Stimulated activated CD4-positive, alpha-beta T cell treated with anti-CD3 and anti-CD28 coated beads, Interleukin-1b, Interleukin-23, amount 100 ng/mL, for 24 hours (primary cell): ENCODE results near the gene TGM1.
A peak's percentile ranks its signal among the peaks of the same experiment; 100 is the strongest.

Source experiments
- DNase-seq, 4 experiments: peaks; one replicate each; pipeline ENCODE4 v3.0.0-alpha.2; 2020; ENCODE audit warnings: low read depth in 4 of 4, low spot score in 1 of 4

Gene TGM1

DNA sequence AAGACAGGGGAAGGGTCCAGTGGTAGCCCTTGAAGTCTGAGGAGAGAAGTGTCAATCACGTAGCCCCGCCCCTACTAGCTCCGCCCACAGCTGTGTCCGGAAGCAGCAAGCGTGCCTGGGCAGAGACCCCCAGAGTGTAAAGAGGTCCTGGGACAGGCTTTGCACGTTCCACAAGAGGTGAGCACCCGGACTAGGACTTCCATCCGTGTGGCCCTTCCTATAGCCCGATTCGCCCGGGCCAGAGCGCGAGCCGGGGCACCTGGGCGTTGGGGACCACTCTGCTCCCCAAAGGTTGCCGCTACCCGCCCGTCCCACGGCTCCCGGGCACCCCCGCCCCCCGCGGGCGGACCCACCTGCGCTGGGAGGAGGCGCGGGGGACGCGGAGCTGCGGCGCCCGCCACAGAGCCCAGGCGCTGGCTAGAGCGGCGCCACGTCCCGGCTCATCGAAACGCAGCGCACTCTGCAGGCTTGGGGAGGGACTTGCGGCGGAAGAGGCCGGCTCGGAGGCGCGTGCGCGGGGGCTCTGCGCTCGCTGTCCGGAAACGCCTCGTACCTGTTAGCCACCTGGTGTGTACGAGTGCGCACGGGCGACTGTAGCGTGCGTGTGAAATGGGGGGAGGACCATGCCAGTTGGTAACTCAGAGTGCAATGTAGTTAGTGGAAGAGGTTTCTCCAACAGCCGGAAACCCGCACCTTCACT lies 8.3 kb upstream of the TGM1 start, which contains the start of gene RABGGTA:
RABGGTA (minus strand) TSS at position 464 of the 700 bp plus-strand sequence. CDS start 482 bp downstream, outside the sequence.
- peak; percentile 63 to 81 (median 78) for DNase-seq

DNA sequence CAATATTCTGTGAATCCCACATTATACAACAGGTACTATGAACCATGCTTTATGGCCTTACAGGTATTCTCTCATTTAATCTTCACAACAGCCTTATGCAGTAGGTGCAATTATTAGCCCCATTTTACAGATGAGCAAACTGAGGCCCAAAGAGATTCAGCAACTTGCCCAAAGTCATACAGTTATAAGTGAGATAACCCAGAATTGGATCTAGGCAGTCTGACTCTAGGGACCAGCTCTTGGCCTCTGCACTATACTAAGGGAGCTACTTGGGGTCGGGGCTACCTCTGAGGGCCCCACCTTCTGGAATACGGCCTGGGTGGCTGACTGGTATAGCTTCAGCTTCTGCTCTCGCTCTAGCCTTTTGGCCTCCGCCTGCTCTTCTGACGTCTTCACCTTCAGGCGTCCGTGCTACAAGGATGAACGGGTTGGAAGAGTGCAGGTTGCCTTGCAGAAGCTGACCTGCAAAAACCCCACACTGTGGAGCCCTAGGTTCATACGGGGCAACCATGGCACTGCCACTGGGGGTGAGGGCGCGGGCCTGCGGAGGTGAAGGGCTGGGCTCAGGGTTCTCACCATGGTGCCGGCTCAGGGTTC lies 7.7 kb upstream of the TGM1 start:
- no peak for DNase-seq

DNA sequence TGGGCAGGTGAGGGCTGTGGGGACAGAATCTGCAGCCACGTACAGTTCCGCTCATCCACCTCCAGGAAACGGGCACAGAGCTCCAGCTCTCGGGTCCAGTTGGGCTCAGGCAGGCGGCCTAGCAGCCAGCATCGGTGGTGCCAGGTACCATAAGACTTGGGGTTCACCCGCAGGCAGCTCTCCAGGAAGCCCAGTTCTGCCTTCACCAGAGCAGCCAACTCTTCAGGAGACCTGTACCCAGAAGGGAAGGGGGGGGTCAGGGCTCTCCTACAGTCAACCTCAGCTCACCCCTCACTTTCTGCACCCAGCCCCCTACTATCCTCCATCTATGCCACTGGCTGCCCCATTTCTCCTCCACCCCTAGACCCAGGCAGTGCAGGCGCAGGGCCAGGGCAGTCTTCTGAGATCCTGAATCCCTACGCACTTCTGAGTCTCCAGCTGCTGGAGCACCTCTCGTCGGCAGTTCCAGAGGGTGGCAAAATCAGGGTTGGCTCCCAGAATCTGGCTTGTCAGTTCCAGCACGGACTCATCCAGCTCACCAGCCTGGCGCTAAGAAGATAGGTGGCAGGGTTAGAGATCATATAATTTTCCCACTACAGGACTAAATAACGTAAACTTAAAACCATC lies 7.0 kb upstream of the TGM1 start:
- DNase-seq, result no peak

DNA sequence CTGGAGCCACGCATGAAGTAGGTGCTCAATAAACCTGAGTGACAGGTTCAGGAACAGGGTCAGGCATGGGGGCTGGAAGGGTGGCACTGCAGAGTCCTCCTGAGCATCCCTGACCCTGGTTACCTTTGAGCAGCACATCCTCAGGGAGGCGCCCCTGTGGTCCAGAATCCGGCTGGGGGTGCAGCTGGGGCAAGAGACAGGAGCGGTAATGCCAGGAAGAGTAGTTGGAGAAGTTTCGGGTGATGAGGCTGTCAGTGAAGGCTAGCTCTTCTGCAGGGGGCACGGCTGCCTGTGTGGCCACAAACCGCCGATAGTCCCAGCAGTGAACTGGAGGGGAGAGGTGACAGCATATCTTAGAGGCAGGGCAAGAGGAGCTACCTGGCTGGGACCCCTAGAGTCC lies 6.4 kb upstream of the TGM1 start:
- DNase-seq, result no peak

DNA sequence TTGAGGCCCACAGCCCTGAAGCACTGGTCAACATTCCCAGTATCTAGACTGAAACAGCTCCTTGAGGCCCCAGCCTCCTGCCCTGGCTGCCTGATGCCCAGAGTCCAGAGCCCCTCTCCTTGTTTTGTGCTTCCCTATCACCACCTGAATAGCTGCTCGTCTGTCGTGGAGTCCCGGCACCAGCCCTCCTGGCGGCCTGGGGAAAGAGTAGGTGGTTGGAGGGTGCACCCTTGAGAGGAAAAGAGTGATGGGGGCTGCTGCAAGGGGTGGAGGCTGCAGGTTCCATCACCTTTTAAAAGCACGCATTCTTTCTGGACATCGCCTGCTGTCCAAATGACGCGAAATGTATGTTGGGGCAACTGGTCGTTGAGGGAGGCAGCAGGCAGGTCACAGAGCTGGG lies 5.2 kb upstream of the TGM1 start:
- DNase-seq, result no peak

DNA sequence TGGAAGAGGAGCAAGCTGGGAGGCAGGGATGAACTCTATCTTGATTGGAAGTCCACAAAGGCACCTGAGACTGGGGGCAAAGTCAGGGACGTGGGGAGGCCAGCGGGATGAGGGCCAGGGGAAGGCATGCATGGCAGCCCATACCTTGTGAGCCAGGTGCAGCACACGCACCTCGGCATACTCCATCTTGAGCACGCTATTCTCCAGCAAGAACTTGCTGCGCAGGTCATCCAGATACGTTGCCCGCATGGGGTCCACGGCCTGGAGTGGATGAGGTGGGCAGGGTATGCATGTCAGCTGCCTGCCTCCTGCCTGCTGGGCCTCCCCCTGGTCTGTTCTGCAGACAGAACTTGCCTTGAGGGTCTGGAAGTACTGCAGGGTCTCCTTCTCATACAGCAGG lies 4.5 kb upstream of the TGM1 start:
- no peak for DNase-seq

DNA sequence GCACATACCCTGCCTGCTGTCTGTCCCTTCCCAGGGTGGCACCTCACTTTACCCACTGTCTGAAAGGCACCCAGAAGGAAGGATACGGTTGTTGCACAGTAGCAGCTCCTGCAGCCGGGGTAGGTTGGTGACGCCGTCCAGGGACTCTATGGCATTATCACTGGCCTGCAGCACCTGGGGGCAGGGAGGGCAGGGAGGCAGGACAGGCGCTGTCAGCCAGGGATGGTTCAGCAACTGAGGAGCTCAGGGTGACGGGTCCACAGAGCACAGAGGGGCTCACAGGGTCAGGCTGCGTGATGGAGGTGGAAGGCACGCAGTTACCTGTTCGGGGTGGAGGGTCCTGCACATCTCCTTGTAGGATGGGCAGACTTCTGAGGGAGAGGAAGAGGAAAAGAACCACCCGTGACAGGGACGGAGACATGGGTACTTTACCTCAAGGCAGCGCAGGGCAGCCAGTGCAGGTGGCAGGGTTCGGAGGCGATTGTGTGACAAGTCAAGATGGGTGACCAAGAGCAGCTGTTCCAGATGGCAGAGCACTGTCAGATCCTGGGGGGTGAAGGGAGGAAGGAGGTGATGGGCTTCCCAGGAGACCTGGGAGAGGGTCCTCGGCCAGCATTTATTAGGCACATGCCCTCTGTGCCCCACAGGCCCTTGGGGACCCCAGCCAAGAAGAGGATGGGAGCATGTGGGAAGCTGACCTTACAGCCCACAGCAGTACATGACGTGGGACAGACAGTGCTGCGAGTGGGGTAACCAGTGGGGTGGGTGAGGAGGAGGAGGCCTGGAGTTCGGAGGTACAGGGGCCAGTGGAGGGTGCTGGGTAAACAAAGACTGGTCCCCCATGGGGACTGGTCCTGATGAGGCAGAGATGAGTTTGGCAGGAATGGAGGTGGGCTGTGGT lies 3.6 kb upstream of the TGM1 start:
- DNase-seq, result no peak

DNA sequence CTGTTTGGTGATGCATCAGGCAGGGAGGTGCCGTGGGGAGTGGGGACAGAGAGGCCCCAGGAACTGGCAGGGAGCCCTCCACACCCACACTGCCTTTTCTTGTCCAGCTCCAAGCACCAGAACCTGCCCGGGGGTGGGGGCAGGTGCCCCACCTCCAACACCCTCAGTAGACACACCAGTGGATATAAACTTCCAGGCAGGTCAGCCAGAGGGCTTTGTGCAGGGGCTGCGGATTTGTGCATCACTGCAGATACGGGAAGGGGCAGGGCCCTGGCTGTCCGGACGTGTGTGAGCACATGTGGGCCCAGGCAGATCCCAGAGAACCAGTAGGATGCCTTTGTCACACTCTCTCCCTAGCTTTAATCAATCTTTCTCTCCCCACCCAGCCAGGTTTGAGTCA lies 1.3 kb upstream of the TGM1 start:
- no peak for DNase-seq

DNA sequence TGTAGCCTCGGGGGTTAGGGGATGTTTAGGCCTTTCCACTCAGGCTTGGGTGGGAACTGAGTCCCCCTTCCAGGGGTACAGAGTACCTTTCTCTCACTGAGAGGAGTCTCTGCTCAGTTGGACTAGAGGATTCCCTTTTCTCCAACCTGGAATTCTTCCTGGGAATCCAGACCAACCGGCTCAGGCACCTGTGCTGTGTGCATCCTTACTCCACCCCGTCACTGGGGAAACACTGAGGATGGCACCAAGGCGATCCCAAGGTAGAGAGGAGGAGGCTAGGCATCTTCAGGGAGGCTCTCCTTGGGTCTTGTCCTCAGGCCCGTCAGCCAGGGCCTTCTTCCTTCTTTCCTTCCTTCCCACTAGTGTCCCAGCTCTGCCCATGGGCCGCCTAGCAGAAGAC lies 871 bp upstream of the TGM1 start:
- no peak for DNase-seq

DNA sequence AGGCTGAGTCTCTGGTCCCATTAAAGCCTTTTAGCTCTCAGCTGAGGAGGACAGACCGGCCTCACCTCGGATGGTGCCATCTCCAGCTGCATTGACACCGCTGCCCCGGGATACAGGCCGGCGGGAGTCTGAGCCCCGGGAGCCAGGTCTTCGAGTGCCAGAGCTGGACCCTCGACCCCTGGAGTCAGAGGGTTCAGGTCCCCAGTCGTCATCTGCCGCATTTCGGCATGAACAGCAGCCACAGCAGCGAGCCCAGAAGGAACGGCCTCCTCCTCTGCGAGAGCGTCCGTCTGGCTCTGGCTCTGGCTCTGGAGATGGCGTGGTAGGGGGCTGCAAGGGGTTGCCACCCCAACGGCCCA lies 1.0 kb downstream of the TGM1 start:
- no peak for DNase-seq

DNA sequence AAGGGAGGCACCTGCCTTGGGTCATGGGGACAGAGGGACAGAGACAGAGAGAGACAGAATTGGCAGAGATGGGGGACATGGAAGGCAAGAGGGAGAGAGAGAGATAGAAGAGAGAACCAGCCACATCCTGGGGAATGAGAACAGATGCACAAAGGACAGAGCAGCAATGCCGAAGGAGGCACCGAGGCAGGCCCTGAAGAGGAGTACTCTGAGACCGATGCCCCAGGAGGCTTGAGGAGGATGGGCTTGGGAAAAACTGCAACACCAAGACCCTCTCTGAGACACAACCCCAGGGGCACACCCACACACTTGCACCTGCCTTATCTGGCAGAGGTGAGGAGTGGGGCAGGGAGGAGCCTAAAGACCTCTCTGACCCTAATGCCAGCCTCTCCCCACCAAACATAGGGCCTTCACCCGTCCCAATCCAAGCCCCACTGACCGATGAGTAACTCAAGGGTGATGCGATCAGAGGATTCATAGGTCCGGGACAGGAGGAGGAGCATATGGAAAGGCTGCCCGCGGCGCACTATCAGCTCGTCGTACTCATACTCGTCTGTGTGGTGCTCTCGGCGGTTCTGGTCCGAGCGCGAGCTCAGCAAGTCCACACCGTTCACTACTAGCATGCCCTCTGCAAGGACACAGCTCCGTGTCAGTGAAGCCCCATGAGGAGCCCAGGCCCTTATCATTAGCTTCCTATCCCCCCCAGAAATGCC lies 1.6 kb downstream of the TGM1 start:
- no peak for DNase-seq

DNA sequence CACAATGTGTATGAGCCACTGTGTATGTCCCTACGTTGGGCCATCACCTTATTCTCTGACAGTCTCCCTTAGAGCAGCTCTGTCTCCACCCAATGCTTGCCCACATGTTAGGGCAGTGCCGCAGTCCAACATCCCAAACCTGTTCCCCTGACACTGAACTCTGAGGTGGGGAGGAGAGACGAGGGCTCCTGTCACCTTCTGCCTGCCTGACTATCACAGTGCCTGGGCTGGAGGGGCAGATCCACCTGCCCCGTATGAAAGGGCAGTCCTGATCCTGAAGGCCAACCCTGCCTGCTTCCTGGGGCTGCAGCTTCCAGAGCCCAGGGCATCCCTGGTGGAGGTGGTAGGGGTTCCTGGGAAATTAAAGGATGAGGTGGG lies 2.2 kb downstream of the TGM1 start:
- no peak for DNase-seq

DNA sequence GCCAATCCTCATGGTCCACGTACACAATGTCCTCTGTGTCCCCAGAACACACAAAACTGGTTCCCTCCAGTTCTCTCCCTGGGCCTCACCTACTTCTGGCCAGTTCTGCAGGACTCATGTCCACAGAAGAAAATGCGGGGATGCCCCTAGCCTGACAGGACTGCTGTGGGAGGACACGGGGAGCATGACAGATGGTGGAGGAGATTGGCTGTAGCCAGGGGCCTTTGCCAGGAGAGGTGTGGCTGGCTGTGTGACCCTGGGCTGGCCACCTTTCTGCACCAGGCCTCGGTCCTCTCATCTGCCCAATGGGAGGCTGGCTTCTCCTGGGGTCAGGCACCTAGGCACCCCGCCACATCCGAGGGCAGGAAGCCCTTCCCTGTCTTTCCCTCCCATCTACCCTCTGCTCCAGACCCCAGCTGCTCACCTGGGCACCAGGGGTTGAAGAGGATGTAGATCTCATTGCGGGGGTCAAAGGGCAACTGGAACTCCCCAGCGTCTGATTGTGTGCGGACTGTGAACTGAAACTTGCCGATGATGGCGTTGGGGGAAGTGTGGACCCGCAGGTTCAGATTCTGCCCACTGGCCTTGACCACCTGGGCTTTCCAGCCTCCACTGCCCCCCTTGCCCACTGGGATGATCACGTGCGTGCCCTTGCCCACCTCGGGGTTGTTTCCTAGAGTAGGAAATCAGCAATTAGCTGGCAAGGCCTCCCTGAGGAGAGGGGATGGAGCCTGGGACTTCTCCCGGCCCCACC lies 2.8 kb downstream of the TGM1 start:
- no peak for DNase-seq

DNA sequence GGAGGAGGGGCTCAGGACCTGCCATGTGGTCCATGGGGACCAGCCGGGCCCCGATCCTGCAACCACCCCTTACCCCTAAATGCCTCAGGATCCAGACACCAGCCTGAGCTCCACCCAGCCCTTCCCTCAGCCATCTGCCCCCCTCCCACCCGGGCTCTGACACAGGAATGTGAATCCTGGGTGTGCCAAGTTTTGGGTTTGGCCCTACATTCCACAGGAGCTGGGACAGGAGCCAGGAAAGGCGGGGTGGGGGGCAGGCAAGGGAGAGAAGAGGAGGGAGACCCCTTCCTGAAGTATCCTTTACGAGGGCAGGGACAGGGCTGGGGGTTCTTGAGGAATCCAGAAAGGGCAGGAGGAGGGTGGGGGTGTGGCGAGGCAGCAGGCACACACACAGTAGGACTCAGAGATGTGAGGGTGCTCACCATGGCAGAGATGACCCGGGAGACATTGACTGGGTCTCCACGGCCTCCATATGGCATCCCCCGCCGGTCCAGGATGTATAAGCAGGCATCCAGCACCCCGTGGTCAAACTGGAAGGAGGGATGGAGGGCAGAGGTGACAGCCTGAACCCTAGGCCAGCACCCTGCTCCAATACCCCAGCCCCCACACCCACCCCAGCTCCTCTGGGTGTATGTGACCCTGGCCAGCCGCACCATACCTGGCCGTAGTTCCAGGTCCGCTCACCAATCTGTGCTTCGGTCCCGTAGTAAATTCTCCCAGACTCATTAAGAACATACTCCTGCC lies 3.5 kb downstream of the TGM1 start:
- no peak for DNase-seq

DNA sequence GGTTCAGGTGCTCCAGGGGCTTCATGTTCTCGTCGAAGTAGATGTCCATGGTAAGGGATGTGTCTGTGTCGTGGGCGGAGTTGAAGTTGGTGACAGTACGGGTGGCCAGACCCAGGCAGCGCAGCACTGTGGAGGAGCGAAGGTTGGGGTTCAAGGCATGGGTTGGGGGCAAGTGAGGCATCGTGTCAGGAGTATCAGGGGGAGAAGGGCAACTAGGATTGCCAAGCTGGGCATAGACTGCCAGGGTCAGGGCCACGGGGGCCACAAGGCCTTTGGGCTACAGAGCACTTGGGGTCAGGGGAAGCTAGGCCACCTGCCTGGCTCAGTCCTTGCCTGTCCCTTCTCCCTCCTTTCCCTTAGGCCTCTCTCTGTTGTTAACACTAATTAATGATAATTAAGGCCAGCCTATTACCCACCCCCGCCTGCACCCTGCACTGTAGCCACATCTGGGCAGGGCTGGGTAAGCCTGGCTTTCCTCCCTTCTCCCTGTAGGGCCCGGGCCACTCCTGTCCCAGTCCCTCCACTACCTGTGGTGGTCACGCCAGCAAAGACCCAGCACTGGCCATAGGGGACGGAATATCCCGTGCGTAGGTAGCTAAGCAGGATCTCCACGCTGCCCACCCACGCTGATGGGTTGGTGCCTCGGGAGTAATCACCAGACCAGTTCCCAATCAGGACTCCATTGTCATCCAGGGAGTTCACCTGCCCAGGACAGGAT lies 4.3 kb downstream of the TGM1 start:
- no peak for DNase-seq

DNA sequence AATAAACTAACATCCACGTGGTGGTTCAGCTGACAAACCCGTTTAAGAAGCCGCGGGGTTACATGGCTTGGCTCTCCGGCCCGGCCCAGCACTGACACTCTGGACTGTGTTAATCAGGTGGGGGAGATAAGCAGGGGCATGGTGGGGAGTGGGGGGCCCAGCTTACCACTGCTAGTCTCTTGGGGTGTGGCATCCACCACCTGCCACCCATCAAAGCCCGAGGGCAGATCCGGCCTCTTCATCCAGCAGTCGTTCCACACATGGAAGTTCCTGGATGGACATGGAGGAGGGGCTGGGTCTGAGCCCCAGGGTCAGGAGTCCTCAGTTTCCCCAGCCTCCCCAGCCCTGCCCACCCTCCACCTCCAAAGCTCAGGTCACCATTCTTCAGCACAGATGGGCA lies 4.9 kb downstream of the TGM1 start:
- no peak for DNase-seq

DNA sequence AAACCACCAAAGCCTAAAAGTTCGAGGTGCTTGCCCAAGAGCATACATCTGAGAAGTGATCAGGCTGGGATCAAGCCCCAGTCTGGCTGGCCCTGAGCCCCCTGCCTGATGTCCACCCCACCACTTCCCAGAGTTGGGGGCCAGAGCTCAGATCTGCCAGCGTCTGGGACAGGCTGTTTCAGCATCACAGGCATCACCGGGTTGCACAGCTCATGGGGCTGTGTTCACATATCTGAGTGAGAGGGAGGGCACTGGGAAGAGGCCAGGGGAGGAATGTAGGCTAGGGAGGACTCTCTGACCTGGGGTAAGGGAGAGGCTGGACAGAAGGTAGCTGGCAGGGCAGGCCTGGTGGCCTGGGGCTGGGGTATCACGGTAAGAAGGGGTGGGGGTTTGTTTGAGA lies 6.0 kb downstream of the TGM1 start:
- no peak for DNase-seq

DNA sequence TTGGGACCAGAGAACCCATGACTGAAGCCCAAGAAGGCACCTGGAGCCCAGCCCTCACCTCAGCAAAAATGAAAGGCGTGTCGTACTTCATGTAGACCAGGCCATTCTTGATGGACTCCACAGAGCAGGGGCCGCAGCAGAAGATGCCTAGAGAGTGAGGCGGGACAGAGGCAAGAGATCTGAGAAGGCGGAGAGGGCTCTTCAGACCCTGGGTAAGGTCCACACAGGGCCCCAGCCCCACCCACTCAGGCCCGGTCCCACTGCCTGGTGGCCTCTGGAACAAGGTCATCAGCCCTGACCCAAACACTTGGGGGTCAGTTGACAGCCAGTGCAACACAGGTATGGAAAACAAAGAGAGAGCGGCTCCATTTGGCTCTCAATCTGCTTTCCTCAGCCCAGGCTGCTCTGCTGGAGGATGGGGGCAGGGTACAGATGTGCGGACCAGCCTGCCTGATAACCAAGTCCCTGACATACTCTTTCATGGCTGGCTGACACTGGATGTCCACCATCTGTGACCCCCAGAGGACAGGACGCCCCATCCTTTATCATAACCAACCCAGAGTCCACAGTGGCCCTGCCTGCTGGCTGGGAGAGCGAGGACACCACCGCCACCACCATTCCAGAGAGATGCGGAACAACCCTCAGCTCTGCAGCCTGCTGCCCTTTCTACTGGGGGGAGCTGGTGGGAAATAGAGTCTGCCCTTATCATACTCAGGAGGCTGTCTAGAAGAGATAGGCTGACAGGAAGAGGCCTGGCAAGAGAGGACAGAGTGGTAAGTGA lies 6.9 kb downstream of the TGM1 start:
- no peak for DNase-seq
